ENCODE data around the gene NT5E. TPM values are rescaled to one million over a fixed set of nuclear protein-coding genes. Genes with fewer than 3 reads are reported as not detected.

Gene NT5E
- total and polyA plus RNA-seq, 2 donors (not counting 3 experiments of a cell fraction or from before 2014, with no cell fraction given), result 59.3 to 115 TPM

GRCh38 chr6:85460154-85460920, 10.5 kb downstream of the NT5E start:
- peak overlapping the region; percentile 42 for H3K9ac ChIP-seq (replicated peaks; ENCODE audit: extremely low read depth, insufficient read depth, low read length)
- no peaks in the 10 kb centered on the region for H3K27me3 ChIP-seq (ENCODE audit: control insufficient read depth in 2 of 2, insufficient read depth in 2 of 2, low read length in 2 of 2)
- H3K4me1 ChIP-seq (ENCODE audit: control insufficient read depth, extremely low read depth, insufficient read depth, low read length), result peaks cover 82% of the 10 kb centered on the region
- TF ChIP-seq MYC (IDR thresholded peaks at IDR 0.05; ENCODE audit: low read depth, low read length), result peak; percentile 97
- TF ChIP-seq MAX (IDR thresholded peaks at IDR 0.05; ENCODE audit: insufficient read depth, insufficient read length), result peak; percentile 94
- peak; percentile 96 for TF ChIP-seq POLR2AphosphoS5 (IDR thresholded peaks at IDR 0.05; ENCODE audit: insufficient read depth, low read depth, low read length)
- no peak for TF ChIP-seq EZH2 (IDR thresholded peaks at IDR 0.05; ENCODE audit: borderline replicate concordance, low read depth, low read length, severe bottlenecking)
- peak; percentile 56 for TF ChIP-seq FOS (IDR thresholded peaks at IDR 0.05; ENCODE audit: borderline replicate concordance, insufficient read depth, low read length)
- peak; percentile 75 for TF ChIP-seq GATA2 (IDR thresholded peaks at IDR 0.05; ENCODE audit: insufficient read depth, insufficient read length, low read depth, low read length)
- TF ChIP-seq JUN (IDR thresholded peaks at IDR 0.05; ENCODE audit: borderline replicate concordance, insufficient read depth, insufficient read length, low read depth), result no peak
- peak; percentile 70 for TF ChIP-seq POLR2A (IDR thresholded peaks at IDR 0.05; ENCODE audit: low read depth, low read length)
- peak overlapping the region; percentile 100 for H3K27ac ChIP-seq (ENCODE audit: insufficient read depth, low read depth, low read length)
- no peaks in the 10 kb centered on the region for H3K9me1 ChIP-seq (replicated peaks; ENCODE audit: control insufficient read depth, extremely low read depth, insufficient read depth, low read length)
- DNase-seq (ENCODE audit: low read depth, low spot score), result peak; percentile 91
- ChIA-PET POLR2A (interaction anchor here (1.1 kb wide), 1 partner anchor 10 kb away, joined by 3 read pairs; the partner anchor contains the start of gene NT5E), CTCF (interaction anchor here (1.0 to 22.7 kb wide), 4 partner anchors 10 to 57 kb away, joined by 3 to 541 read pairs (median 14); partner anchors contain the start of gene NT5E)
- H3K9me3 ChIP-seq (replicated peaks; ENCODE audit: control insufficient read depth, insufficient read depth, low read length), result no peaks in the 10 kb centered on the region
- H3K79me2 ChIP-seq (ENCODE audit: control insufficient read depth, insufficient read depth, low read length), result peaks cover 32% of the 10 kb centered on the region
- intact Hi-C loops (cut with micrococcal nuclease) (loop anchor here (1.0 to 10.0 kb wide), 7 partner anchors 10 to 816 kb away; partner anchors contain the start of genes NT5E and TBX18), dilution Hi-C loops (cut with MboI; ENCODE audit: extremely low pct_ligation_motif_present, low sequenced_read_pairs) (loop anchor here (25.0 kb wide), 1 partner anchor 98 kb away; no protein-coding TSS in a partner anchor)
- H4K20me1 ChIP-seq (replicated peaks; ENCODE audit: control insufficient read depth, extremely low read depth, insufficient read depth, low read length), result no peaks in the 10 kb centered on the region
- H3K36me3 ChIP-seq (ENCODE audit: control insufficient read depth in 2 of 2, extremely low read depth in 1 of 2, insufficient read depth in 2 of 2, low read length in 2 of 2), result no peaks in the 10 kb centered on the region
- H3K4me2 ChIP-seq (ENCODE audit: insufficient read depth, low read length), result peak overlapping the region; percentile 76
- BruUV-seq (replicated peaks), result no TSS peak
- FAIRE-seq, result peak; percentile 88
- H3K4me3 ChIP-seq (replicated peaks in 1 of 3; ENCODE audit: insufficient read depth in 1 of 3, low read depth in 1 of 3, low read length in 3 of 3), result no peak overlapping the region
- no peak overlapping the region for H2AFZ ChIP-seq (ENCODE audit: low read depth, low read length)
